Breast epithelium (tissue), 4 donors: ENCODE results near the gene PIK3R2. TPM values are rescaled to one million over a fixed set of nuclear protein-coding genes. Genes with fewer than 3 reads are reported as not detected.

ENCODE experiments used
- DNase-seq, 2 donors: peaks; one replicate each; pipeline ENCODE4 v3.0.0-alpha.2; 2019; ENCODE audit warnings: low spot score in 2 of 2
- H3K27ac ChIP-seq, 2 donors: fragments of 200-600 bp; sonication (generic) in 1 of 2; one replicate each; pipeline ENCODE4 v1.5.1; 2016 to 2019; ENCODE audit warnings: mild to moderate bottlenecking in 1 of 2
- H3K27me3 ChIP-seq, 2 donors: fragments of 200-600 bp; sonication (generic) in 1 of 2; one replicate each; pipeline versions ENCODE4 v1.5.1 to v1.6.0; 2017 to 2019; ENCODE audit warnings: control low read depth in 1 of 2, mild to moderate bottlenecking in 1 of 2
- H3K36me3 ChIP-seq: fragments of 200-600 bp; one replicate; pipeline ENCODE4 v1.5.1; 2019
- H3K4me1 ChIP-seq, 2 donors: fragments of 200-600 bp; sonication (generic); one replicate each; pipeline ENCODE4 v1.5.1; 2016 to 2019; ENCODE audit warnings: control low read depth in 1 of 2
- H3K4me3 ChIP-seq, 3 donors: fragments of 200-600 bp; sonication (generic); 1 replicate in 2 of 3; 2 replicates in 1 of 3; pipeline ENCODE4 v1.5.1; 2016 to 2019; ENCODE audit warnings: mild to moderate bottlenecking in 3 of 3, moderate library complexity in 2 of 3
- H3K9me3 ChIP-seq, 2 donors: fragments of 200-600 bp; sonication (generic) in 1 of 2; one replicate each; pipeline ENCODE4 v1.5.1; 2016 to 2019; ENCODE audit warnings: control low read depth in 1 of 2
- POLR2A ChIP-seq: fragments of 450-650 bp; IDR thresholded peaks from one replicate; pipeline ENCODE4 v1.6.1; 2016; ENCODE audit warnings: antibody characterized with exemption, mild to moderate bottlenecking, moderate library complexity
- POLR2AphosphoS5 ChIP-seq, 3 donors: sonication (generic); formaldehyde crosslinking; IDR thresholded peaks; one replicate each; pipeline ENCODE4 v1.6.1; 2017; ENCODE audit warnings: antibody characterized with exemption in 3 of 3
- intact Hi-C: fragments of 100-400 bp; cut with DNase I; formaldehyde crosslinking; loops from one replicate; pipeline ENCODE4 v1.15.1; 2023; ENCODE audit warnings: low total_unique reads
- total RNA-seq, 3 donors: library from RNA; depleted of rRNA; stranded (reverse); fragments of >200 nt; gene quantifications; one replicate each; pipeline ENCODE4 v1.1.0, GENCODE V29; 2016
- TF ChIP-seq, protein P1 (sequence below), 3 donors: fragments of 450-650 bp; IDR thresholded peaks; one replicate each; pipeline ENCODE4 v1.5.1; 2016 to 2017; ENCODE audit warnings: antibody characterized with exemption in 3 of 3, mild to moderate bottlenecking in 3 of 3, moderate library complexity in 3 of 3

PIK3R2 gene
- total RNA-seq, 3 donors from 2014 or later = 8.6 to 12.1 (median 8.8) TPM

DNA sequence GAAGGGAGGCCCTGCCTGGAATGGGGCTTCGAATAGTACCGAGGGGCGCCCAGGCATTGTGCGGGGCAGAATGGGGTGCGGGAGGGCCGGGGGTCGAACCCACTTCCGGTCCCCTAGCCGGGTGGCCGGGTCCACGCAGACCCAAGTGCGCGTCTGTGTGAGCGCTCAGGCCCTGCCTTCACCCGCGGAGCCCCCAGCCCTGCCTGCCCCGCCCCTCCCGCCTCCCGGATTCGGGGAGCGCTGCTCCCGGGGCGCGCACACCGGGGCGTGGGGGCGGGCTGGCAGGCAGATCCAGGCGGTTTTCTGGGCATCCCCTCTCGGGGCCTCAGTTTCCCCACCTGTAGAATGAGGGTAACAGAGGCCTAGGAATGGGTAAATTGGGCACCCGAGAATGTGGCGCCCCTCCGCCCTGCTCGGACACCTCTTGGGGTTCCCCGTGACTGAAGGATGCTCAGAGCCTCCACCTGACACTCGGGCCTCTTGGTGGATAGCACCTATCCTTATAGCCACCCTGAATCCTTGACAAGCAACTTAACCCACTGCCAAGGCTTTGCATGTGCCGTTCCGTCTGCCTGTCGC lies 682 bp downstream of the PIK3R2 start:
- no peaks in the 10 kb centered on the region for H3K36me3 ChIP-seq
- no peaks in the 10 kb centered on the region for H3K9me3 ChIP-seq
- intact Hi-C loops = no loop called here
- H3K27me3 ChIP-seq = no peaks in the 10 kb centered on the region
- DNase-seq = no peak
- peak overlapping the region; percentile 73 to 95 (median 90) for H3K4me3 ChIP-seq
- TF ChIP-seq POLR2AphosphoS5 (IDR thresholded peaks at IDR 0.05) = no peak
- TF ChIP-seq, protein P1, sequence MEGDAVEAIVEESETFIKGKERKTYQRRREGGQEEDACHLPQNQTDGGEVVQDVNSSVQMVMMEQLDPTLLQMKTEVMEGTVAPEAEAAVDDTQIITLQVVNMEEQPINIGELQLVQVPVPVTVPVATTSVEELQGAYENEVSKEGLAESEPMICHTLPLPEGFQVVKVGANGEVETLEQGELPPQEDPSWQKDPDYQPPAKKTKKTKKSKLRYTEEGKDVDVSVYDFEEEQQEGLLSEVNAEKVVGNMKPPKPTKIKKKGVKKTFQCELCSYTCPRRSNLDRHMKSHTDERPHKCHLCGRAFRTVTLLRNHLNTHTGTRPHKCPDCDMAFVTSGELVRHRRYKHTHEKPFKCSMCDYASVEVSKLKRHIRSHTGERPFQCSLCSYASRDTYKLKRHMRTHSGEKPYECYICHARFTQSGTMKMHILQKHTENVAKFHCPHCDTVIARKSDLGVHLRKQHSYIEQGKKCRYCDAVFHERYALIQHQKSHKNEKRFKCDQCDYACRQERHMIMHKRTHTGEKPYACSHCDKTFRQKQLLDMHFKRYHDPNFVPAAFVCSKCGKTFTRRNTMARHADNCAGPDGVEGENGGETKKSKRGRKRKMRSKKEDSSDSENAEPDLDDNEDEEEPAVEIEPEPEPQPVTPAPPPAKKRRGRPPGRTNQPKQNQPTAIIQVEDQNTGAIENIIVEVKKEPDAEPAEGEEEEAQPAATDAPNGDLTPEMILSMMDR (IDR thresholded peaks at IDR 0.05) = no peak
- TF ChIP-seq POLR2A = no peak
- H3K27ac ChIP-seq = peak overlapping the region; percentile 92 to 93
- H3K4me1 ChIP-seq = peaks cover 20 to 30% of the 10 kb centered on the region in 2 donors

DNA sequence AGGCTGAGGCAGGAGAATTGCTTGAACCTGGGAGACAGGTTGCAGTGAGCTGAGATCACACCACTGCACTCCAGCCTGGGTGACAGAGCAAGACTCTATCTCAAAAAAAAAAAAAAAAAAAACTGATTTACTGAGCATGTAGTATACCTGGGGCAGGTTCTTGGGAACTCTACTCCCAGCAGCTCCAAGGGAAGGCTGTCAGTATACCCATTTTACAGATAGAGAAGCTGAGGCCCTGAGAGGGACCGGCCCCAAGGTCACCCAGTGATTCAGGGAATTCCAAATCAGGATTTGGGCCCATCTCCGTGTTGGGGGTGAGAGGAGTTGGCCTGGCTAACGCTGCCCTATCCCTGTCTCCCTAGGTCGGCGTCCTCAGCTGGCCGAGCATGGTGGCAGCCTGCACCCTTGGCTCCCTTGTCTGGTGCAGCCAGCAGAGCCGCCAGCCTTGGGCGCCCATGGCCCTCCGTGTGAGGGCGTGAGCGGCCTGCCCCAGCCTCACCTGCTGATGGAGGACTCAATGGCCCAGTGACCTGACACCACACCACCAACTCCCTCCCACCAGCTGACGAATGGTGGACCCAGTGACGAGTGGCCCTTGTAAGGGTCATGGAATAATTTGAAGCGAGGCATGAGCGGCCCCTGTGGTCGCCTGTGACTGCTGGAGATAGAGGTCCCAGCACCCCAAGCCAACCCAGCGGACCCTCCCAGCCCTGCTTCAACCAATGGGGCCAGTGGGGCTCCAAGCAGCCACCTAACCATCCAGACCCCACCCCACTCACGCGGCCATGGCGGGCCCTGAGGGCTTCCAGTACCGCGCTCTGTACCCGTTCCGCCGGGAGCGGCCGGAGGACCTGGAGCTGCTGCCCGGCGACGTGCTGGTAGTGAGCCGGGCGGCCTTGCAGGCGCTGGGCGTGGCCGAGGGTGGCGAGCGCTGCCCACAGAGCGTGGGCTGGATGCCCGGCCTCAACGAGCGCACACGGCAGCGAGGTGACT lies 2.4 kb downstream of the PIK3R2 start:
- DNase-seq = no peak
- no peaks in the 10 kb centered on the region for H3K36me3 ChIP-seq
- no peaks in the 10 kb centered on the region for H3K9me3 ChIP-seq
- peak overlapping the region in 2 of 3 donors; percentile 5 to 19 for H3K4me3 ChIP-seq
- H3K27me3 ChIP-seq = no peaks in the 10 kb centered on the region
- H3K4me1 ChIP-seq = peaks cover 20 to 30% of the 10 kb centered on the region in 2 donors
- intact Hi-C loops = no loop called here
- peak overlapping the region; percentile 71 to 74 for H3K27ac ChIP-seq
- TF ChIP-seq, protein P1 (IDR thresholded peaks at IDR 0.05) = no peak
- TF ChIP-seq POLR2A (no peak), POLR2AphosphoS5 (IDR thresholded peaks at IDR 0.05) (no peak)

DNA sequence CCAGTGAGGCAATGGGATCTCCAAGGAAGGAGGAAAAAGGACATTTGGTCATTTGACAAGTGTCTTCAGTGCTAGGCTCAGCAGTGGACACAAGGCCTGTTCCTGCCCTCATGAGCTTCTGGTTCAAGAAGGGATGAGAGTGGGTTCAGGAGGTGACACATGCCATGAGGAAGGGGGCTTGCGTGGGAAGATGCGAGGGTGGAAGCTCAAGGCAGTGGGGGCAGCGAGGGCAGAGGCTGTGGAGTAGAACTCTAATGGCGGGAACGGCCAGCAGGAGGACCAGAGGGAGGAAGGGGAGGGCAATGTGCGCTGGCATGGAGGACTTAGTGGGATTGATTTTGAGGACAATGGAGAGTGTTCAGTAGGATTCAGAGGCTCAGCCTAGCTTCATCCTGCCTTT lies 3.3 kb downstream of the PIK3R2 start:
- Histone ChIP-seq H3K36me3 (no peaks in the 10 kb centered on the region), H3K4me1 (peaks cover 20 to 30% of the 10 kb centered on the region in 2 donors), H3K27ac (peak overlapping the region; percentile 71 to 74), H3K4me3 (peak overlapping the region in 1 of 3 donors; percentile 19), H3K27me3 (no peaks in the 10 kb centered on the region), H3K9me3 (no peaks in the 10 kb centered on the region)
- intact Hi-C loops = no loop called here
- TF ChIP-seq, protein P1 (IDR thresholded peaks at IDR 0.05) = no peak
- TF ChIP-seq POLR2AphosphoS5 (IDR thresholded peaks at IDR 0.05) (no peak), POLR2A (no peak)
- no peak for DNase-seq

DNA sequence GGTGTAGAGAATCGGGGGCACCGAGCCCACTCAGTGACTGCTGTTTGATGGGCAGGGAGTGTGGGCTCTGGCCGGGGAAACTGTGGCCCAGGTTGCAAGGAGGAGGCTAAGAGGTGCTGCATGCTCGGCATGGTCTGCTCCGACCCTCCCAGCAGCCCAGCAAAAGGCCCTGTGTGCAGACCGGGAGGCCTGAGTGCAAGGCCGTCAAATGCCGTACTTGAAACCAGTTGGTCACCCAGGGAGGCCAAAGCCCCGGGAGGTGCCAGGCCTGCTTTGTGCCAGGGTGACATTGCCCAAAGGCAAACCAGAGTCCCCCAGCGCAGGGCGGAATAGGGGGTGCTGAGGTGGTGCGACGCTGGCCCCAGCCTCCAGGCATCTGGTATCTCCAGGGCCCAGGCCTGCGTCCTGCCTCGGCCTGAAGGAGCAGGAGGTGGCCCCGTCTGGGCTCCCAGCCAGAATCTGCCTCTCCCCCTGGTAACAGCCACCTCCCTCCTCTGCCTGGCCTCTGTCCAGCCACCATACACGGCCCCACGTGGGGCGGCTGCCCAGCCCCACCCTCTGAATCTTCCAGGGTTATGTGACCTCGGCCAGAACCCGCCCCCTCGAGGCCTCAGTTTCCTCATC lies 4.0 kb downstream of the PIK3R2 start:
- Histone ChIP-seq H3K4me1 (peaks cover 20 to 30% of the 10 kb centered on the region in 2 donors), H3K9me3 (no peaks in the 10 kb centered on the region), H3K27me3 (no peaks in the 10 kb centered on the region), H3K36me3 (no peaks in the 10 kb centered on the region), H3K4me3 (no peak overlapping the region), H3K27ac (peak overlapping the region; percentile 71 to 74)
- no peak for TF ChIP-seq POLR2A
- TF ChIP-seq, protein P1 (IDR thresholded peaks at IDR 0.05) = no peak
- peak in 1 of 3 donors; percentile 9 for TF ChIP-seq POLR2AphosphoS5 (IDR thresholded peaks at IDR 0.05)
- intact Hi-C loops = no loop called here
- DNase-seq = peak; percentile 74 to 87
